Endodermal cell (in vitro differentiated cells): ENCODE results near the gene MAP3K6. TPM values are rescaled to one million over a fixed set of nuclear protein-coding genes. Genes with fewer than 3 reads are reported as not detected.

Experiments
- DNase-seq: peaks from one replicate; pipeline ENCODE4 v3.0.0-alpha.2; 2017
- H3K27ac ChIP-seq: 2 replicates; pipeline ENCODE4 v1.5.1; 2013; ENCODE audit warnings: mild to moderate bottlenecking, low read depth, low read length, moderate library complexity
- H3K27me3 ChIP-seq: 2 replicates; pipeline ENCODE4 v1.6.1; 2013; ENCODE audit warnings: mild to moderate bottlenecking, low read length, moderate library complexity; ENCODE audit not compliant: insufficient read depth, control insufficient read depth, poor library complexity, severe bottlenecking
- H3K36me3 ChIP-seq: 2 replicates; pipeline ENCODE4 v1.7.0; 2013; ENCODE audit warnings: mild to moderate bottlenecking, low read length, moderate library complexity; ENCODE audit not compliant: control insufficient read depth, insufficient read depth
- H3K4me1 ChIP-seq: one replicate; pipeline ENCODE4 v1.7.0; 2013; ENCODE audit warnings: low read length; ENCODE audit not compliant: control insufficient read depth, insufficient read depth
- H3K4me3 ChIP-seq: 2 replicates; pipeline ENCODE4 v1.5.1; 2013; ENCODE audit warnings: mild to moderate bottlenecking, low read length, moderate library complexity
- H3K9ac ChIP-seq: 2 replicates; pipeline ENCODE4 v1.6.1; 2013; ENCODE audit warnings: mild to moderate bottlenecking, low read length, moderate library complexity; ENCODE audit not compliant: poor library complexity, severe bottlenecking; ENCODE audit errors: extremely low read depth
- H3K9me3 ChIP-seq: 2 replicates; pipeline ENCODE4 v1.6.1; 2013; ENCODE audit warnings: mild to moderate bottlenecking, low read length, moderate library complexity; ENCODE audit not compliant: control insufficient read depth
- H3K27ac Mint-ChIP-seq: 2 replicates; pipeline ENCODE4 v1.8.0; 2020; ENCODE audit warnings: mixed read lengths
- H3K27me3 Mint-ChIP-seq: 2 replicates; pipeline ENCODE4 v1.8.0; 2021; ENCODE audit warnings: mild to moderate bottlenecking, mixed read lengths; ENCODE audit not compliant: insufficient read depth
- H3K36me3 Mint-ChIP-seq: 2 replicates; pipeline ENCODE4 v1.8.0; 2020; ENCODE audit warnings: low read depth, mixed read lengths
- H3K4me1 Mint-ChIP-seq: 2 replicates; pipeline ENCODE4 v1.8.0; 2020; ENCODE audit warnings: mixed read lengths
- H3K4me3 Mint-ChIP-seq: 2 replicates; pipeline ENCODE4 v1.8.0; 2020; ENCODE audit warnings: mild to moderate bottlenecking, moderate library complexity, mixed read lengths
- H3K9me3 Mint-ChIP-seq: 2 replicates; pipeline ENCODE4 v1.8.0; 2020; ENCODE audit warnings: mild to moderate bottlenecking, mixed read lengths
- CTCF ChIP-seq: fragments of 200-600 bp; sonication (generic); conservative IDR thresholded peaks from 2 replicates; pipeline ENCODE4 v1.5.0; 2021; ENCODE audit warnings: antibody characterized with exemption, mild to moderate bottlenecking
- WGBS, 2 experiments: methylation state at CpG; one replicate each; pipeline versions ENCODE4 v1.1.5 to v1.1.7; 2013; ENCODE audit warnings: missing lambda C conversion rate in 2 of 2, mixed read lengths in 1 of 2; ENCODE audit not compliant: insufficient coverage in 1 of 2, insufficient read length in 1 of 2; 5-methylcytosine and 5-hydroxymethylcytosine counted together
- total RNA-seq, 2 donors: library from RNA; stranded (reverse); fragmentation: NEBNext Ultra II Directional in 1 of 2; extraction: Animal tissue kit (Norgen Biotek cat#: 25700) in 1 of 2; gene quantifications; 2 replicates in 1 of 2; 3 replicates in 1 of 2; pipeline ENCODE4 v1.2.1, GENCODE V29; 2021

Gene MAP3K6
- total RNA-seq, 2 donors from 2014 or later, result 6.6 to 11.5 TPM

GRCh38 chr1:27314737-27315136 is 52.0 kb downstream of the MAP3K6 start:
- no peak overlapping the region for H3K27ac ChIP-seq
- 95% methylated on average over 2 of the region's 2 CpGs; no CpG with 5 or more reads in 1 of the 2 experiments for WGBS, 2 experiments
- no peaks in the 10 kb centered on the region for H3K27me3 ChIP-seq
- Mint-ChIP-seq H3K4me1 (peaks cover 5% of the 10 kb centered on the region), H3K36me3 (no peaks in the 10 kb centered on the region), H3K27me3 (no peaks in the 10 kb centered on the region), H3K9me3 (no peaks in the 10 kb centered on the region), H3K27ac (no peak overlapping the region), H3K4me3 (no peak overlapping the region)
- H3K36me3 ChIP-seq, result no peaks in the 10 kb centered on the region
- peak; percentile 35 for DNase-seq
- H3K4me1 ChIP-seq, result no peaks in the 10 kb centered on the region
- TF ChIP-seq CTCF, result no peak
- H3K4me3 ChIP-seq, result no peak overlapping the region
- H3K9me3 ChIP-seq, result no peaks in the 10 kb centered on the region
- H3K9ac ChIP-seq, result no peak overlapping the region

GRCh38 chr1:27314169-27314568 is 52.6 kb downstream of the MAP3K6 start:
- 96 to 97% methylated on average over 2 to 3 of the region's 3 CpGs for WGBS, 2 experiments
- peak; percentile 28 for DNase-seq
- H3K9ac ChIP-seq, result no peak overlapping the region
- Mint-ChIP-seq H3K27me3 (no peaks in the 10 kb centered on the region), H3K27ac (no peak overlapping the region), H3K4me1 (peaks cover 5% of the 10 kb centered on the region), H3K4me3 (no peak overlapping the region), H3K36me3 (no peaks in the 10 kb centered on the region), H3K9me3 (no peaks in the 10 kb centered on the region)
- no peak for TF ChIP-seq CTCF
- H3K9me3 ChIP-seq, result no peaks in the 10 kb centered on the region
- H3K36me3 ChIP-seq, result no peaks in the 10 kb centered on the region
- no peak overlapping the region for H3K4me3 ChIP-seq
- no peak overlapping the region for H3K27ac ChIP-seq
- H3K27me3 ChIP-seq, result no peaks in the 10 kb centered on the region
- no peaks in the 10 kb centered on the region for H3K4me1 ChIP-seq

- 78 to 88% methylated on average over 3 to 6 of the region's 6 CpGs for WGBS, 2 experiments
- H3K9me3 Mint-ChIP-seq, result no peaks in the 10 kb centered on the region
- peak; percentile 32 for TF ChIP-seq CTCF
- no peaks in the 10 kb centered on the region for H3K36me3 ChIP-seq
- peak; percentile 74 for DNase-seq
- no peaks in the 10 kb centered on the region for H3K9me3 ChIP-seq
- peaks cover 3% of the 10 kb centered on the region for H3K36me3 Mint-ChIP-seq
- peaks cover 15% of the 10 kb centered on the region for H3K4me1 ChIP-seq
- H3K27me3 ChIP-seq, result no peaks in the 10 kb centered on the region
- H3K27ac ChIP-seq, result peak overlapping the region; percentile 79
- H3K4me1 Mint-ChIP-seq, result peaks cover 18% of the 10 kb centered on the region
- peak overlapping the region; percentile 11 for H3K9ac ChIP-seq
- no peaks in the 10 kb centered on the region for H3K27me3 Mint-ChIP-seq
- no peak overlapping the region for H3K4me3 Mint-ChIP-seq
- H3K4me3 ChIP-seq, result no peak overlapping the region
- H3K27ac Mint-ChIP-seq, result peak overlapping the region; percentile 83
These were observed 58.7 kb downstream of the MAP3K6 start for GRCh38 chr1:27307874-27308598.
